GM13976 (cell line): ENCODE data around the gene EPHA10.

ENCODE experiments used
- DNase-seq: peaks from one replicate; pipeline ENCODE4 v3.0.0; 2012; ENCODE audit warnings: low spot score
- in situ Hi-C: fragments of 300-500 bp; cut with MboI; formaldehyde crosslinking; loops from one replicate; pipeline ENCODE4 v1.12.0; 2022; ENCODE audit warnings: low sequenced_read_pairs, mixed read lengths, inconsistent platforms; ENCODE audit not compliant: unreplicated experiment
- TF ChIP-seq, protein P1 (sequence below): IDR thresholded peaks from 2 replicates; pipeline ENCODE4 v1.5.1; 2012; ENCODE audit warnings: borderline replicate concordance, mild to moderate bottlenecking; ENCODE audit not compliant: insufficient read depth; ENCODE audit errors: extremely low read depth, missing control alignments, control extremely low read depth

The EPHA10 gene

DNA sequence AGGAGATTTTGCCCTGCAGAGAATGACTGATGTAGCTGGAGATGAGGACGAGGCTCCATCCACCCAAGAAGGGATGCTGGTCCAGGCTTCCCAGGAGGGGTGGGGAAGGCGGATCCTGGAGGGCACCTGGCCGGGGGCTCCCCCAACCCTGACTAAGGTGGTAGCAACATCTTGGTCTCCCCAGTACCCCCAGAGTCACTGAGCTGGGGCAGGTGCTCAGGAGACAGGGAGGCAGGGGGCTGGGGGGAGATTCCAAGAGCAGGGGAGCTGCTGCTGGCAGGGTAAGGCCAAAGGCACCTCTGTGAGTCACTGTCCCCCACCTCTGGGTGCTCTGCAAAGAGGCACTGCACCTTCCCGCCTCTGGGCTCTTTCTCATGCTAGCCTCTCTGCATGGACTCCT is 48.6 kb downstream of the EPHA10 start:
- TF ChIP-seq, protein P1, sequence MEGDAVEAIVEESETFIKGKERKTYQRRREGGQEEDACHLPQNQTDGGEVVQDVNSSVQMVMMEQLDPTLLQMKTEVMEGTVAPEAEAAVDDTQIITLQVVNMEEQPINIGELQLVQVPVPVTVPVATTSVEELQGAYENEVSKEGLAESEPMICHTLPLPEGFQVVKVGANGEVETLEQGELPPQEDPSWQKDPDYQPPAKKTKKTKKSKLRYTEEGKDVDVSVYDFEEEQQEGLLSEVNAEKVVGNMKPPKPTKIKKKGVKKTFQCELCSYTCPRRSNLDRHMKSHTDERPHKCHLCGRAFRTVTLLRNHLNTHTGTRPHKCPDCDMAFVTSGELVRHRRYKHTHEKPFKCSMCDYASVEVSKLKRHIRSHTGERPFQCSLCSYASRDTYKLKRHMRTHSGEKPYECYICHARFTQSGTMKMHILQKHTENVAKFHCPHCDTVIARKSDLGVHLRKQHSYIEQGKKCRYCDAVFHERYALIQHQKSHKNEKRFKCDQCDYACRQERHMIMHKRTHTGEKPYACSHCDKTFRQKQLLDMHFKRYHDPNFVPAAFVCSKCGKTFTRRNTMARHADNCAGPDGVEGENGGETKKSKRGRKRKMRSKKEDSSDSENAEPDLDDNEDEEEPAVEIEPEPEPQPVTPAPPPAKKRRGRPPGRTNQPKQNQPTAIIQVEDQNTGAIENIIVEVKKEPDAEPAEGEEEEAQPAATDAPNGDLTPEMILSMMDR: no peak
- in situ Hi-C loops: no loop called here
- no peak for DNase-seq

DNA sequence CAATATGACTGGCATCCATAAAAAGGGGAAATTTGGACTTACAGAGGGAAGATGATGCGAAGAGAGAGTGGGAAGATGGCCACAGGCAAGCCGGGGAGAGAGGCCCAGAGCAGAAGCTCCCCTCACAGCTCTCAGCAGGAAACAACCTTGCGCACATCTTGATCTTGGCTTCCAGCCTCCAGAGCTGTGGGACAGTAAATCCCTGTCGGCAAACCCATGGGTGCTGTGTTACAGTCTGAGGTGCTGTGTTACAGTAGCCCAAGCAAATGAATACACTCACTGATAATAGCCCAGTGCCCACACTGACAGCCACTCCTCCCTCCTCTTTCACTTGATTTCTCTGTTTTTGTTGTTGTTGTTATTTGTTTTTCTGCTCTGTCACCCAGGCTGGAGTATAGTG is 50.2 kb downstream of the EPHA10 start:
- in situ Hi-C loops: no loop called here
- DNase-seq: no peak
- TF ChIP-seq, protein P1: no peak

DNA sequence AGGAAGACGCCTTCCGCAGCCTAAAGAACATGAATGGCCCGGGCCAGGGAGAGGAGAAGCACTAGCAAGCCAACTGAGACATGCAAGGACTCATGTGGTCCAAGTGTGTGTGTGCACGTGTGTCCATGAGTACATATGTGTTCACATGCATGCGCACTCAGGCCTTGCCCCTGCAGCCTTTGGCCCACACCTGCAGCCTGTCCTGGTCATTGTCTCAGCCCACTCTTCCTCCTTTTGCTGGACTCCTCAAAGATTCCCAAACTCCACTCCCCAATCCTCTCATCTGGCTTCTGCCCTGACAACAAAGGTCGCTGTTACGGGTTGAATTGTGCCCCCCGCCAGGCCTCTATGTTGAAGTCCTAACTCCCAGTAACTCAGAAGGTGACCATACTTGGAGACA is 50.7 kb downstream of the EPHA10 start:
- in situ Hi-C loops: no loop called here
- no peak for DNase-seq
- TF ChIP-seq, protein P1: no peak

DNA sequence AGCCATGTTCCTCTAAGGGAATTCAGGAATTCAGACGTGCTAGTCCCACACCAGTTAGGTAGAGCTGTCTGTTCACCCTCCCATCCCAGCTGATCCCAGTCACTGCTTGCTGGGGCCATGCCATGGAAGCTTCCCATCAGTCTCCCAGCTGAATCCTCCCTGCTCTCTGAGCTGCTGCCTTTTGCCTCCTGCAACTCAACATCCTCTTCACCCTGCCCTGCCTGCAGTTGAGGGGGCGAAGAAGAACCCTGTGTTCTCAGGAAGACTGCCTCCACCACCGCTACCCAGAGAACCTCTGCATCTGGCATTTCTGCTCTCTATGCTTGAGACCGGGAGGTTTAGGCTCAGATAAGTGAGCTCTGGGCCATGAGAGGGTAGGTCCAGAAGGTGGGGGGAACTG is 56.4 kb downstream of the EPHA10 start:
- in situ Hi-C loops: no loop called here
- TF ChIP-seq, protein P1: no peak
- DNase-seq: no peak

DNA sequence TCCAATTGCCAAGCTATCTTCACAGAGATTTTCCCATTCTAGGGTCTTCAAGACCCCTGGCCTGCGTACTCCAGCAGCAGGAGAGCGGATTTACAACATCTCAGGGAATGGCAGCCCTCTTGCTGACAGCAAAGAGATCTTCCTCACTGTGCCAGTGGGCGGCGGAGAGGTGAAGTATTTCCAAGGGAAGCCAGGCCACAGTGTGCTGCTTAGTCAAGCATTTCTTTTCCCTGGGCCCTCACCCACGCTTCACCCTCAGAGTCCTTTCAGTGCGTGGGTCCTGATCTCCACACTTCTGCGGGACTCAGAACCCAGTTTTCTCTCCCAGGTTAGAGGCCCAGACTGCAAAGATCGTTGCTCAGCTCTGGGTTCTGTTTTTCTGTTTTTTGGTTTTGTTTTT is 59.5 kb downstream of the EPHA10 start:
- DNase-seq: no peak
- TF ChIP-seq, protein P1: no peak
- in situ Hi-C loops: no loop called here

DNA sequence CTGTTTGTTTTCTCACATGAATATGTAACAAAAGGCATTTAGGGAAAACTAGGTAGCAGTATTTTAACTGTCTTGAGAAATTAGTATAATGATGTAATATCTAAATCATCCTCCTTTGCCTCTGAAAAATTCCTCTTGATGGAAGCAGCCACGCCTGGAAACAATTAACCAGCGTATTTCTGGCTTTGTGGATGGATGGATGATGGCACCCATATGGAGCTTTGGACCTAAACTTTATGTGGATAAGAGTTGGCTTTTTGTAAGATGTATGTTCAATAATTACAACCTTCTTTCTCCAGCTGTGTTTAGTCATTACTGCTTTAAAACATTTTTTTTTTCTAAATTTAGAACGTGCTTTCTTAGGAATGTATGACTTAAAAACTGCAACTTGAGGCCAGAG is 60.0 kb downstream of the EPHA10 start:
- TF ChIP-seq, protein P1: no peak
- in situ Hi-C loops: no loop called here
- DNase-seq: no peak

DNA sequence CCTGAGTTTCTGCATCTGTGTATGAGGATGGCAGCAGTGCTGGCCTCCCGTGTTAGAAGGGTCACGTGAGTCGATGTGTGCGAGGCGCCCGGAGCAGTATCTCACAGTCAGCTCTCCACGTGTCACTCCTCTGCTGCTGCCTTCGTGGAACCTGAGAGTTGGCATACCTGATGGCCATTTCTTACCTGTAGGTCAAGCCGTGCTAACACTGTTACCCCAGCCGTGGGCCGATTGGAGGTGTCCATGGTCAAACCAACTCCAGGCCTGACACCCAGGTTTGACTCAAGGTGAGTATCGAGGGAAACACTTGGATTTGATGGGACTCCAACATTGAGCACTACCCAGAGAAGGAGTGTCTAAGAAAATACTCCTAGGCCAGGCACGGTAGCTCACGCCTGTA is 61.9 kb downstream of the EPHA10 start:
- no peak for DNase-seq
- TF ChIP-seq, protein P1: no peak
- in situ Hi-C loops: no loop called here
